ENCODE results near the gene MAN2A2. TPM values are rescaled to one million over a fixed set of nuclear protein-coding genes. Genes with fewer than 3 reads are reported as not detected.
A peak's percentile ranks its signal among the peaks of the same experiment; 100 is the strongest.

The MAN2A2 gene
- total and polyA plus RNA-seq, 9 of the 15 experiments (the other 6 are each of a cell fraction or from before 2014, with no cell fraction given): 7.3 to 151 (median 43.4) TPM

DNA sequence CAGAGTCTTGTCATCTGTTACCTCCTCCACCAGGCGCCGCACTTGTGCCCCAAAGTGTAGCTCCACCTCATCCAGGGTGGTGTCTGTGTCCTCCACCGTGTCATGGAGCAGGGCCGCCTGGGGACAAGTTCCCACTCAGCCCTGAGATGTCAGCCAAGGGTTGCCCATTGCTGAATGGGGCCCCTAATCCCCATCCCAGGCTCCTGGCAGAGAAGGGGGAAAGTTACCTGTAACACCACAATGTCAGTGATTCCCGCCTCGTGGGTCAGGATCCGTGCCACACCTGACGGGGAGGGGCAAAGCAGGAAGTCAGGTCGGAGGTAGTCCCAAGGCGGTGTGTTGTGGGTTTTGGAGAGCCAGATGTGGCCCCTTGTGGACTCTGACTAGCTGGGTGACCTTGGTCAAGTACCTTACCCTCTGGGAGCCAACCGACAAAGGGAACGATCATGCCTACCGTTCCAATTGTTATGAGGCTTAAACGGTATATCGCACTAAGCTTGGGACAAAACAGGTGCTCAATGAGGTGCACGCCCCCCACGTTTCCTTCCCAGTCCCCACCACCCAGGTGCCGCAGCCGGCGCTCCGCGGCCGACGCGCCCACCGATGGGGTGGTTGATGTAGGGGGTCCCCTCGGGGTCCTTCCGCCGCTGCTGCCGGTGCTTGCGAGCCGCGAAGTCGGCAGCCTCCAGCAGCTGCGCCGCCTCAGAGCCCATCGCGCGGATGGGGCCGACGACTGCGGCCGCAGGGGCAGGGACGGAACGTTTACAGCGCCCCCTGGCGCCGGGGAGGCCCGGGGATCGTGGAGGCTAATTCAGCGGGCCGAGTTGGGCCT, 28.9 kb downstream of the MAN2A2 start, which contains the start of gene HDDC3 (continued):
- TF ChIP-seq, protein P1, sequence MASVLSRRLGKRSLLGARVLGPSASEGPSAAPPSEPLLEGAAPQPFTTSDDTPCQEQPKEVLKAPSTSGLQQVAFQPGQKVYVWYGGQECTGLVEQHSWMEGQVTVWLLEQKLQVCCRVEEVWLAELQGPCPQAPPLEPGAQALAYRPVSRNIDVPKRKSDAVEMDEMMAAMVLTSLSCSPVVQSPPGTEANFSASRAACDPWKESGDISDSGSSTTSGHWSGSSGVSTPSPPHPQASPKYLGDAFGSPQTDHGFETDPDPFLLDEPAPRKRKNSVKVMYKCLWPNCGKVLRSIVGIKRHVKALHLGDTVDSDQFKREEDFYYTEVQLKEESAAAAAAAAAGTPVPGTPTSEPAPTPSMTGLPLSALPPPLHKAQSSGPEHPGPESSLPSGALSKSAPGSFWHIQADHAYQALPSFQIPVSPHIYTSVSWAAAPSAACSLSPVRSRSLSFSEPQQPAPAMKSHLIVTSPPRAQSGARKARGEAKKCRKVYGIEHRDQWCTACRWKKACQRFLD (CRISPR knock-in tag; IDR thresholded peaks at IDR 0.05): no peak
- TF ChIP-seq CC2D1A (IDR thresholded peaks at IDR 0.05) (0 out of 2 replicates have a peak, but pooled peaks have one; percentile 16), RERE (CRISPR knock-in tag; IDR thresholded peaks at IDR 0.05; ENCODE audit: borderline replicate concordance) (peak; percentile 73; the same call in 1 of the 2 replicates), THRB (CRISPR knock-in tag; conservative IDR thresholded peaks at IDR 0.05) (peak; percentile 82; the same call in 1 of the 2 replicates), ZNF77 (CRISPR knock-in tag; IDR thresholded peaks at IDR 0.05) (no peak), ZSCAN32 (CRISPR knock-in tag; IDR thresholded peaks at IDR 0.05) (no peak), GABPB1 (CRISPR knock-in tag; IDR thresholded peaks at IDR 0.05) (peak; percentile 60; the same call in 1 of the 2 replicates), MLX (CRISPR knock-in tag; conservative IDR thresholded peaks at IDR 0.05) (peak in 1 of 2 experiments; percentile 84; a peak in 1 of 4 replicates), BRCA1 (IDR thresholded peaks at IDR 0.05) (no peak), BRCA1 (CRISPR knock-in tag; IDR thresholded peaks at IDR 0.05) (no peak), GTF3C2 (IDR thresholded peaks at IDR 0.05; ENCODE audit: borderline replicate concordance, extremely low read depth, insufficient read length) (no peak)
- TF ChIP-seq, protein P2, sequence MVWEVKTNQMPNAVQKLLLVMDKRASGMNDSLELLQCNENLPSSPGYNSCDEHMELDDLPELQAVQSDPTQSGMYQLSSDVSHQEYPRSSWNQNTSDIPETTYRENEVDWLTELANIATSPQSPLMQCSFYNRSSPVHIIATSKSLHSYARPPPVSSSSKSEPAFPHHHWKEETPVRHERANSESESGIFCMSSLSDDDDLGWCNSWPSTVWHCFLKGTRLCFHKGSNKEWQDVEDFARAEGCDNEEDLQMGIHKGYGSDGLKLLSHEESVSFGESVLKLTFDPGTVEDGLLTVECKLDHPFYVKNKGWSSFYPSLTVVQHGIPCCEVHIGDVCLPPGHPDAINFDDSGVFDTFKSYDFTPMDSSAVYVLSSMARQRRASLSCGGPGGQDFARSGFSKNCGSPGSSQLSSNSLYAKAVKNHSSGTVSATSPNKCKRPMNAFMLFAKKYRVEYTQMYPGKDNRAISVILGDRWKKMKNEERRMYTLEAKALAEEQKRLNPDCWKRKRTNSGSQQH (CRISPR knock-in tag; IDR thresholded peaks at IDR 0.05): 0 out of 2 replicates have a peak, but pooled peaks have one; percentile 44
